HG02571 (cell line): ENCODE measurements around the gene RILP.

Source experiments
- ATAC-seq: cut with Tn5 transposase; IDR thresholded peaks from one replicate; pipeline ENCODE4 v1.9.1; 2021; ENCODE audit warnings: mild to moderate bottlenecking, moderate library complexity; ENCODE audit not compliant: unreplicated experiment

The RILP gene

GRCh38 chr17:1629504-1630310 is 20.0 kb downstream of the RILP start:
- ATAC-seq = no peak

GRCh38 chr17:1628856-1629503 is 20.7 kb downstream of the RILP start:
- peak; percentile 58 for ATAC-seq

DNA sequence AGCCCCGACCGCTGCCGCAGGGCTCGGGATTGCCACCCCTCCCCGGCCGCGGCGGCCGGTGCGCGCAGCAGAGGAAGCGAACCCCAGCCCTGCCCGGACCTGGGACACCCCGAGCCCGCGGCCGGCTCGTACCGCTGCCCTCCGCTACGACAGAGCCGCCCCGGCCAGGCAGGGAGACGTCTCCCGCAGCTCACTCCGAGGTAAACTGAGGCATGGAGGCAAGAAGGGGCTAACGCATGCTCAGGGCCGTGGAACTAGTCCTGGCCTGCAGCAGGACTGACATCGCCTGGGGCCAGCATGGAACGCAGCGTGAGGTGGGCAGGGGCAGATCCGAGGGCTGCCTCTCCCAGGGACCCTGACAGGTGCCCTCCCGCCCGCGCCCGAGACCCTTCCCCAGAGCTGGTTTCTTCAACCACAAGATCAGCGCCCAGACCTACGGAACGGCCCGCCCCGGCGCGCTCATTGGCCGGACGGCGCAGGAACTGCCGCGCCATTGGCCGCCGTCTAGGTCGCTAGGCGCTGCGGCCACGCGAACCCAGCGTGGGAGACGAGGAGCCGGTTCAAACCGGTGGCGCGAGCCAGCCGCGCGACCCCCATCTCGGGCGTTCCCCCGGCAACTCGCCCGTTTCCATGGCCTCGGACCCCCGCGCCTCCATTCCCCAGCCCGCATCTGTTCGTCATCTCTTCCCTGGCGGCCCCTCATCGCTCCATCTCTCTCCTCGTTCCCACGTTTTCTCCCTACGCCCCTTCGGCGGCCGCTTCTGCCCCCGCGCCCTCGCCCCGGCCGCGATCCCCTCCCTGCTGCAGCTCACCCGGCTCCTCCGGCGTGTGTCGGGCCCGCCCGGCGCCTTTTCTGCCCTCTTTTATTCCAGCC is 21.4 kb downstream of the RILP start, which contains the start of gene SLC43A2:
Gene SLC43A2, minus strand, starts transcription at position 853 of the 874 bp plus-strand sequence. CDS start 960 bp downstream, outside the sequence.
- peak; percentile 60 for ATAC-seq

DNA sequence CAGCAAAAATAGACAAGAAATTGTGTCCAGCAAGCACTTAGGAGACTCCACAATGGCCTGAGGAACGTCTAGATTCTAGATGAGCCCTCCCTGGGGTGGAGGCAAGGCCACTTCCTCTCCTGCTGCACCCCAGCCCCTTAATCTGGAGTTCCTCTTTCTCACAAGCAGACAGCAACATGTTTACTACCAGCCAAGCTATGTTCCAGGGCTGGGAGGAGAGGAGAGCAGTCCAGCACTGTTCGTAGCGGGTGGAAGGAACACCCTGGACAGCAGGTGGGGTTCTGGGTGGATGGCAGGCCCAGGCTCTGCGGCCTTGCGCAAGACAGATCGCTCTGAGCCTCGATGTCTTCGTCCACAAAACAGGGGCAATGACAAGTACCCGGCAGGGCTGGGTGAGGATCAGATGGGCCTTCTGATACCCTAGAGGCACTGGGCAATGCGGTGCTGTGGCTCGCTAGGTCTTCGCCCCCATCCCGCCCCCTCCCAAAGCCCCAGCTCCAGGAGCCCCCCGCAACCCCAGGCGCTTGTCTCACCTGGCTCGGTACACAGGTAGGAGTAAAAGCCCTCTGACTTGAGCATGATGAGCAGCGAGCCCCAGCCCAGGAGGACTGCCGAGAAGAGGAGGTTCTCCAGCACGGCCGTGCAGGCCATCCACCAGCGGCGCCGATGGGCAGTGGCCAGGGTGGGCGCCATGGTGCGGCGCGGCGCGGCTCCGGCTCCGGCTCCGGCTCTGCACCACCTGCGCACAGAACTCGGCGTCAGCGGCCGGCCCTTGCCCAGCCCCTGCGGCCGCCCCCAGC is 22.3 kb downstream of the RILP start:
- no peak for ATAC-seq

- no peak for ATAC-seq
Observed at GRCh38 chr17:1626333-1626732, 23.3 kb downstream of the RILP start.

- no peak for ATAC-seq
Observed at GRCh38 chr17:1625581-1625980, 24.1 kb downstream of the RILP start.

- ATAC-seq = no peak
Observed at GRCh38 chr17:1625053-1625452, 24.6 kb downstream of the RILP start.

GRCh38 chr17:1624650-1625049 is 25.0 kb downstream of the RILP start:
- ATAC-seq = no peak

- no peak for ATAC-seq
Observed at GRCh38 chr17:1623057-1623630, 26.5 kb downstream of the RILP start.

DNA sequence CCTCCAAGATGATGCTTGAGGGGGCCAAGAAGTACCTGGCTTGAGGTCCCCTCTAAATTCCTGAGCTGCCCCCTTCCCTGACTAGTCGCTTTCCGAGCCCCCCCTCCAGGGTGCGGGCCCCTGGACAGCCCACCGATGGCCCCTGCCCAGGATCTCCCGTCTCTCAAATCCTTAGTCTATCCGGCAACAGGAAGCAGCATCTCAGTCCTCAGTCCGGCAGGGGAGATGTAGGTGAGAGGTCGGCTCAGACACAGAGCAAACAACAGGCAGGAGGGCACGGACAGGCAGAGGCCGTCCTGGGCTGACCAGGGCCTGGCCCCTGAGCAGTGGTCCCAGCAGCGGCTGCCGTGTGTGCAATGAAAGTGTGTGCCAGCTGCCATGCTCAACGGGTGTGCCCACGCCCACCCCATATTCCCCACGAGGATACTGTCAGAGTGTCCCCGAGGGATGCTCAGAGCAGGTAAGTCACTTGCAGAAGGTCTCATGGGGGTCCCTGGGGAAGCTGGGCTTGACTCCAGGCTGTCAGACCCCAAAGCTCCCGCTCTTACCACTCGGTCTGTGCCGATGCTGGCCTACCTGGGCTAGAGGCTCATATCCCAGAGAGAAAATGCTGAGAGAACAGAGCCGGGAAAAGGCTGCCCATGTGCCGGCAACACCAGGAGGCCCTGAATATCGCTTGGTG is 28.3 kb downstream of the RILP start:
- ATAC-seq = no peak

GRCh38 chr17:1620486-1620885 is 29.2 kb downstream of the RILP start:
- ATAC-seq = no peak

DNA sequence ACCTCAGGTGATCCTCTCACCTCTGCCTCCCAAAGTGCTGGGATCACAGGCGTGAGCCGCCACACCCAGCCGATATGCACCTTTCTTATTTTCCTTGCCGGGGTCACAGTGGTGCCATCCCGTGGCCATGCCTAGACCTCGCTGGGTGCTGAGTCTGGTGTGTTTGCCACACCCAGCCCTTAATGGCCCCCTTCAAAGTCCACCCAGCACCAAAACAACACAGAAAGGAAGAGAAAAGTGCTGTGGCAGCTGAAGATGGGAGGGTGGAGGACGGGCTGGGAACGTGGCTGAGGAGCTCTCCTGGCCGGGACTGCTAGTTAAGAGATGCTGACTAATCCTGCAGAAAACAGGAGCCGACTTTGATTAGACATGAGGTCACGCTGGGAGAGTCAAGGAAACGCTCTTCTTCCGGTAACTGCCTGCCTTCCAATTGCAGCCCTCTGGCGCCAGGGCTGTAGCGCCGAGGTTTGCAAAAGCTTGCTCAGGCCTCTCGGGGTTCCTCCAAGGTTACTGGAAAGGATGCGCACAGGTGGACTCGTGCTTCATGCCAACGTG is 32.0 kb downstream of the RILP start:
- ATAC-seq = no peak

DNA sequence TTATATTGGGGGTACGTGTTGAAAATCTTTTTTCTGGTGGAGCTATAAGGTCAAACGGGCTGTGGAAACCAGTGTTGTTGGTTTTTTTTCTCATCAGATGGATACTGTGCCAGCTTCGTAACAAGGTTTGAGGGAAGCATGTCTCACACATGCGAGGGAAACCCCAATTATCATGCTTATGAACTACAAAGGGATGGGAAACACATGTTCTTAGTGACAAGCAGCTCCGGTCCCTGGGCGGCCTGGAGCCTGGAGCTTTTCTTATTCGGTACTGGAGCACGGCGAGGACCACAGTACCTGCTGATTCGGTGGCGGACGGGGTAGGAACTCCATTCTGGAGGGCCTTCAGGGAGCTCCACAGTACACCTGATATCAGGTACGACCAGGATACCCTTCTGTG is 33.6 kb downstream of the RILP start:
- no peak for ATAC-seq

DNA sequence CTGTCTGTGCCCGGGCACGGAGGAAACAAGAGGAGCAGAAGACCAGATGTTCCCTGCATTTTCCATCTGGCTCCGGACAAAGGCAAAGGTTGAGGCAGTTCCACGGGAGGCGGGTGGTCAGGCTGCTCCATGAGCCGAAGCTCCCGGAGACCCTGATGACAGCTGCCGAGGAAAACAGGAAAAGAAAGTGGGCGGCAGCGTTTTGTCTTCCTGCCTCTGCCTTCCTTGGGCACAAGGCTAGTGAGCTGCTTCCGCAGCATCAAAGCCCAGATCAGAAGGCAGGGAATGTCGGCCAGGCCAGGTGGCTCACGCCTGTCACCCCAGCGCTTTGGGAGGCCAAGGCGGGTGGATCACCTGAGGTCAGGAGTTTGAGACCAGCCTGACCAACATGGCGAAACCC is 37.3 kb downstream of the RILP start:
- ATAC-seq = no peak

GRCh38 chr17:1611715-1612114 is 38.0 kb downstream of the RILP start:
- ATAC-seq = no peak

GRCh38 chr17:1608676-1609075 is 41.0 kb downstream of the RILP start:
- ATAC-seq = no peak

DNA sequence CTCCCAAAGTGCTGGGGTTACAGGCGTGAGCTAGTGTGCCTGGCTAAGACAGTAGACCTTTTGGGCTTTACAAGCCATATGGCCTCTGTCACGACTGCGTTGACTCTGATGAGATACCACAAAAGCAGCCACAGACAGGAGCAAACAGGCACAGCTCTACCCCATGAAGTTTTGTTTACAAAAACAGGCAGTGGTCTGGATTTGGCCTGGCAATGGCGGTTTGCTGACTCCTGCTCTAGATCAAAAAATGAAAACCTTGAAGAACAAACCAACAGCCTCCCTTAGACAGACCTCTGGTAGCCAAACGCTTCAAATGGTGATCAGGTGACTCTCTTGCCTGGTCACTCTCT is 41.7 kb downstream of the RILP start:
- no peak for ATAC-seq

DNA sequence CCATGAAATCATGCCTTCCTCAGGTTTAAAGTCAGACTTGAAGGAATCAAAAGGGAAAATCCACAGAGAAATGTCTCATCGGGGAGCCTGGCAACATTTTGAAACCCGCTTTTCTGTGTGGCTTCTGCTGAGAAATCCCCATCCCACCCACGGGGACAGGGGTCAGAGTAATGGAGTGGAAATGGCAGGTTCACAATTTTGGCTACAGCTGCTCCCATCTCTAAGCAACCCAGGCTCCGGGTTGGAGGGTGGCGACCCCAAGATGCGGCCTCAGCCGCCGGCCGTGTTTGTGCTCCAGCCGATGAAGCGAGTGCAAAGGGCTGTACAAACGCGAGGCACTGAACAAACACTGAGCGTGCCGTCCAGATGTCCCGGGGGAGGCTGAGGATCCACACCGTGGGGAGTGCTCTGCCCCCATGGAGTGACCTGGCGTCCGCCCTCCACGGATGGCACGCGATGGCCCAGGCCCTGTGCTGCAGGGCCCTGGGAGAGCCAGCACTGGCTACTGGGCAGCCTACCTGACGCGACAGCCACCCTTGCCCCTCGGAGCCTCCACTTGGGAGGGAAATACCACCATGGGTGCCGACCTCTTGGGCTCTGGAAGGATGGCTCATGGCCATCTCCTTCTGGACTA is 43.2 kb downstream of the RILP start:
- ATAC-seq = peak; percentile 17
